ENCODE measurements around the gene NGLY1.

GRCh38 chr3:25724948-25725645 is 58.1 kb downstream of the NGLY1 start:
- TF ChIP-seq POLR2A (IDR thresholded peaks at IDR 0.05; ENCODE audit: low read depth, low read length) (no peak), SPI1 (IDR thresholded peaks at IDR 0.05; ENCODE audit: low read depth, low read length) (no peak), POLR2AphosphoS5 (IDR thresholded peaks at IDR 0.05; ENCODE audit: low read depth, low read length) (no peak), POU2F2 (IDR thresholded peaks at IDR 0.05; ENCODE audit: low read depth, low read length) (no peak)

All from GM12891 (cell line).